WTC11 (cell line): Measurements from ENCODE around the gene NEFH. TPM values are rescaled to one million over a fixed set of nuclear protein-coding genes. Genes with fewer than 3 reads are reported as not detected.

Source experiments
- ATAC-seq: fragments of 200-7000 bp; cut with Tn5 transposase; 2 replicates; pipeline ENCODE4 v1.10.0; 2021; ENCODE audit warnings: mild to moderate bottlenecking, moderate library complexity
- CTCF ChIA-PET: fragments of 300-600 bp; sonication (Branson Sonifier 250); formaldehyde crosslinking; loops from one replicate; lab custom pipeline; 2021; ENCODE audit warnings: antibody characterized with exemption; lab: Charles Lee
- POLR2A ChIA-PET: fragments of 350-600 bp; sonication (Branson Sonifier 250); formaldehyde crosslinking; loops from one replicate; lab custom pipeline; 2021; ENCODE audit warnings: antibody characterized with exemption; lab: Charles Lee
- DNase-seq: peaks from one replicate; pipeline ENCODE4 v3.0.0; 2021; ENCODE audit warnings: low spot score
- H3K27ac Mint-ChIP-seq: 2 replicates; pipeline ENCODE4 v1.8.0; 2021; ENCODE audit warnings: mixed read lengths
- H3K27me3 Mint-ChIP-seq: 2 replicates; pipeline ENCODE4 v1.8.0; 2021; ENCODE audit warnings: low read depth, mild to moderate bottlenecking, moderate library complexity, mixed read lengths
- H3K36me3 Mint-ChIP-seq: 2 replicates; pipeline ENCODE4 v1.8.0; 2021; ENCODE audit warnings: mixed read lengths
- H3K4me1 Mint-ChIP-seq: 2 replicates; pipeline ENCODE4 v1.8.0; 2022; ENCODE audit warnings: mixed read lengths
- H3K4me3 Mint-ChIP-seq: 2 replicates; pipeline ENCODE4 v1.8.0; 2021; ENCODE audit warnings: mild to moderate bottlenecking, moderate library complexity, mixed read lengths
- H3K9me3 Mint-ChIP-seq: 2 replicates; pipeline ENCODE4 v1.8.0; 2021; ENCODE audit warnings: mixed read lengths
- AFF4 ChIP-seq: sonication (generic); formaldehyde crosslinking; IDR thresholded peaks from 2 replicates; pipeline ENCODE4 v1.8.1; 2023; ENCODE audit warnings: mild to moderate bottlenecking, missing genetic modification reagents, borderline replicate concordance
- AR ChIP-seq: fragments of 250-450 bp; sonication (Bioruptor Pico); IDR thresholded peaks from 2 replicates; pipeline ENCODE4 v1.9.0; 2021; ENCODE audit warnings: mild to moderate bottlenecking
- CDX4 ChIP-seq: fragments of 250-450 bp; sonication (Bioruptor Pico); IDR thresholded peaks from 2 replicates; pipeline ENCODE4 v1.9.0; 2021; ENCODE audit warnings: moderate library complexity, mild to moderate bottlenecking, inconsistent platforms, borderline replicate concordance
- CREM ChIP-seq: sonication (generic); formaldehyde crosslinking; IDR thresholded peaks from 2 replicates; pipeline ENCODE4 v1.8.1; 2022; ENCODE audit warnings: mild to moderate bottlenecking, missing genetic modification reagents, moderate library complexity
- FOXK1 ChIP-seq: sonication (generic); formaldehyde crosslinking; IDR thresholded peaks from 2 replicates; pipeline ENCODE4 v1.8.0; 2022; ENCODE audit warnings: mild to moderate bottlenecking, moderate library complexity, missing genetic modification reagents
- GABPB1 ChIP-seq: sonication (generic); formaldehyde crosslinking; IDR thresholded peaks from 2 replicates; pipeline ENCODE4 v1.8.1; 2023; ENCODE audit warnings: mild to moderate bottlenecking, missing genetic modification reagents
- IRF2 ChIP-seq: sonication (generic); formaldehyde crosslinking; IDR thresholded peaks from 2 replicates; pipeline ENCODE4 v1.8.0; 2022; ENCODE audit warnings: low read depth, missing genetic modification reagents, borderline replicate concordance
- MYBL2 ChIP-seq: sonication (generic); formaldehyde crosslinking; IDR thresholded peaks from 2 replicates; pipeline ENCODE4 v1.8.1; 2023; ENCODE audit warnings: mild to moderate bottlenecking, moderate library complexity, missing genetic modification reagents
- NR2C2 ChIP-seq: sonication (generic); formaldehyde crosslinking; IDR thresholded peaks from 2 replicates; pipeline ENCODE4 v1.8.0; 2022; ENCODE audit warnings: mild to moderate bottlenecking, missing genetic modification reagents
- PRDM15 ChIP-seq: sonication (generic); formaldehyde crosslinking; IDR thresholded peaks from 2 replicates; pipeline ENCODE4 v1.8.0; 2022; ENCODE audit warnings: missing genetic modification reagents
- RELA ChIP-seq: sonication (generic); formaldehyde crosslinking; IDR thresholded peaks from 2 replicates; pipeline ENCODE4 v1.8.1; 2022; ENCODE audit warnings: missing genetic modification reagents, mild to moderate bottlenecking, borderline replicate concordance
- SMAD3 ChIP-seq: sonication (generic); formaldehyde crosslinking; IDR thresholded peaks from 2 replicates; pipeline ENCODE4 v1.8.0; 2022; ENCODE audit warnings: missing genetic modification reagents, mild to moderate bottlenecking, borderline replicate concordance
- TCF7 ChIP-seq: sonication (generic); formaldehyde crosslinking; IDR thresholded peaks from 2 replicates; pipeline ENCODE4 v1.8.0; 2022; ENCODE audit warnings: mild to moderate bottlenecking, low read depth, missing genetic modification reagents, moderate library complexity
- TEAD4 ChIP-seq: sonication (generic); formaldehyde crosslinking; IDR thresholded peaks from 2 replicates; pipeline ENCODE4 v1.8.0; 2022; ENCODE audit warnings: mild to moderate bottlenecking, missing genetic modification reagents
- ZBTB21 ChIP-seq: sonication (generic); formaldehyde crosslinking; IDR thresholded peaks from 2 replicates; pipeline ENCODE4 v1.8.1; 2023; ENCODE audit warnings: mild to moderate bottlenecking, missing genetic modification reagents, borderline replicate concordance
- ZNF317 ChIP-seq: sonication (generic); formaldehyde crosslinking; IDR thresholded peaks from 2 replicates; pipeline ENCODE4 v1.8.1; 2023; ENCODE audit warnings: low read depth, mild to moderate bottlenecking, moderate library complexity, missing genetic modification reagents, borderline replicate concordance
- total RNA-seq: library from RNA; stranded (reverse); gene quantifications from 3 replicates; pipeline ENCODE4 v1.2.3, GENCODE V29; 2021
- TF ChIP-seq, protein P1 (sequence below): sonication (generic); formaldehyde crosslinking; IDR thresholded peaks from 2 replicates; pipeline ENCODE4 v1.8.1; 2023; ENCODE audit warnings: mild to moderate bottlenecking, missing genetic modification reagents, moderate library complexity
- TF ChIP-seq, protein P2 (sequence below): fragments of 250-450 bp; sonication (Bioruptor Pico); IDR thresholded peaks from 2 replicates; pipeline ENCODE4 v2.1.2; 2022; ENCODE audit warnings: mild to moderate bottlenecking, moderate library complexity

Gene NEFH
- total RNA-seq, 1 experiment from 2014 or later = 2.6 TPM

- CTCF ChIA-PET = interaction anchor here (0.5 kb wide), 1 partner anchor 118 kb away, joined by 3 read pairs; no protein-coding TSS in a partner anchor
- Mint-ChIP-seq H3K9me3 (no peaks in the 10 kb centered on the region), H3K27ac (no peak overlapping the region), H3K4me3 (peak overlapping the region; percentile 60), H3K36me3 (no peaks in the 10 kb centered on the region), H3K4me1 (peaks cover 42% of the 10 kb centered on the region), H3K27me3 (peaks cover 71% of the 10 kb centered on the region)
- no peak for TF ChIP-seq CDX4 (CRISPR knock-in tag)
- TF ChIP-seq, protein P1, sequence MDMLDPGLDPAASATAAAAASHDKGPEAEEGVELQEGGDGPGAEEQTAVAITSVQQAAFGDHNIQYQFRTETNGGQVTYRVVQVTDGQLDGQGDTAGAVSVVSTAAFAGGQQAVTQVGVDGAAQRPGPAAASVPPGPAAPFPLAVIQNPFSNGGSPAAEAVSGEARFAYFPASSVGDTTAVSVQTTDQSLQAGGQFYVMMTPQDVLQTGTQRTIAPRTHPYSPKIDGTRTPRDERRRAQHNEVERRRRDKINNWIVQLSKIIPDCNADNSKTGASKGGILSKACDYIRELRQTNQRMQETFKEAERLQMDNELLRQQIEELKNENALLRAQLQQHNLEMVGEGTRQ = no peak
- no peak for TF ChIP-seq TEAD4 (CRISPR knock-in tag)
- TF ChIP-seq, protein P2, sequence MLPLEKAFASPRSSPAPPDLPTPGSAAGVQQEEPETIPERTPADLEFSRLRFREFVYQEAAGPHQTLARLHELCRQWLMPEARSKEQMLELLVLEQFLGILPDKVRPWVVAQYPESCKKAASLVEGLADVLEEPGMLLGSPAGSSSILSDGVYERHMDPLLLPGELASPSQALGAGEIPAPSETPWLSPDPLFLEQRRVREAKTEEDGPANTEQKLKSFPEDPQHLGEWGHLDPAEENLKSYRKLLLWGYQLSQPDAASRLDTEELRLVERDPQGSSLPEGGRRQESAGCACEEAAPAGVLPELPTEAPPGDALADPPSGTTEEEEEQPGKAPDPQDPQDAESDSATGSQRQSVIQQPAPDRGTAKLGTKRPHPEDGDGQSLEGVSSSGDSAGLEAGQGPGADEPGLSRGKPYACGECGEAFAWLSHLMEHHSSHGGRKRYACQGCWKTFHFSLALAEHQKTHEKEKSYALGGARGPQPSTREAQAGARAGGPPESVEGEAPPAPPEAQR = no peak
- TF ChIP-seq RELA (CRISPR knock-in tag) = no peak
- TF ChIP-seq NR2C2 (CRISPR knock-in tag) = no peak
- no peak for TF ChIP-seq FOXK1
- TF ChIP-seq TCF7 = no peak
- no peak for TF ChIP-seq ZNF317 (CRISPR knock-in tag)
- TF ChIP-seq CREM (CRISPR knock-in tag) = no peak
- TF ChIP-seq AR = no peak
- no peak for TF ChIP-seq SMAD3 (CRISPR knock-in tag)
- no peak for TF ChIP-seq MYBL2
- TF ChIP-seq IRF2 = no peak
- ATAC-seq (no peak), DNase-seq (no peak)
- POLR2A ChIA-PET = no interaction called here
These were observed 2.2 kb upstream of the NEFH start for GRCh38 chr22:29477723-29478318.

DNA sequence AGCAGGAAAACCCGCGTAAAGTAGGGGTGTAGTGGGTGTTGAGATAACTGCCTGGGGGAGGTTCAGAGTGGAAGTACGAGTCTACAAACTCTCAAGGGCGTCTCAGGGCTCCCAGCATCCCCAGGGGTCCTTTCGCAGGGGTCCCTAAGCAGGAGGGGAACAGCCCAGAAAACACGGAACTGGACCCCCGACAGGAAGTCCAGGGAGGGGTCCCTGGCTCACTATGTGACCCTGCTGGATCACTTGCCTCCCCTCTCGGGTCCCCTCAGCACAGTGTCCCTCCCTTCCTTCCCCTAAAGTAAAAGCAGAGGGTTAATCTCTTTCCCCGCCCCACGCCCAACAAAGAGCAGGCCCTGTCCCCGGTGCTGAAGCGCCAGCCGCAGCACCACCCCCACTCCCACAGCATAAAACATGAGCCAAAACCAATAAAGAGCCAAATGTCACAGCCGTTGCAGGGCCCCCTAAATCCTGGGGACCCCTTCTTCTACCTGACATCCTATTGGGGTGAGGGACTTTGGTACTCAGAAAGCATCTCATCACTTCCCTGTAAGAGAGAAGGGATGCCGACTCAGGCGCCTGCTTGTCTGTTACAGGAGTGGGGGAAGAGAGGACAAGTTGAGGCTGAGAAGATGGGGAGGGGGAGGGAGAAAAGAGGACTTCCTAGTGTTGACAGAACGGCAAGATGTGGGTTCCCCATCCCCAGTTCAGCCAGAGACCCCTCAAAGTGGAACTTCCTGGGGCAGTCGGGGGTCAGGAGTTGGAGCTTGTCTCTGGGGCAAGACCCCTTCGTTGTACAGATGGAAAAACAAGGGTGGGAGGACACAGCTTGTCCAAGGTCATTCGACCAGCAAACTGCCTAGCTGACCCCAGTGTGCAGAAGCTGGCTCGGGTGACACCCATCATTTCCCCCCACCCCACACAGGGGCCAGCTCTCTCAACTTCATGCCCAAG is 1.4 kb upstream of the NEFH start:
- Mint-ChIP-seq H3K36me3 (no peaks in the 10 kb centered on the region), H3K27ac (no peak overlapping the region), H3K27me3 (peaks cover 73% of the 10 kb centered on the region), H3K4me1 (peaks cover 42% of the 10 kb centered on the region), H3K9me3 (no peaks in the 10 kb centered on the region), H3K4me3 (peak overlapping the region; percentile 60)
- POLR2A ChIA-PET = no interaction called here
- DNase-seq = peak; percentile 61
- CTCF ChIA-PET = interaction anchor here (0.8 kb wide), 1 partner anchor 8 kb away, joined by 4 read pairs; no protein-coding TSS in a partner anchor
- ATAC-seq = peak; percentile 11; the same call in 1 of the 2 replicates
- TF ChIP-seq, protein P2 = no peak
- no peak for TF ChIP-seq GABPB1 (CRISPR knock-in tag)
- no peak for TF ChIP-seq ZBTB21 (CRISPR knock-in tag)
- TF ChIP-seq PRDM15 (CRISPR knock-in tag) = peak; percentile 40; the same call in 1 of the 2 replicates
- no peak for TF ChIP-seq AFF4 (CRISPR knock-in tag)
